ENCODE results near the gene SLC50A1. TPM values are rescaled to one million over a fixed set of nuclear protein-coding genes. Genes with fewer than 3 reads are reported as not detected.
"Not testable (repeated sequence)": the region's sequence is repeated elsewhere in the genome, so short reads cannot be mapped to it uniquely, and the experiment has no call there.

The SLC50A1 gene
- polyA plus RNA-seq, 1 experiment: 31.4 TPM

DNA sequence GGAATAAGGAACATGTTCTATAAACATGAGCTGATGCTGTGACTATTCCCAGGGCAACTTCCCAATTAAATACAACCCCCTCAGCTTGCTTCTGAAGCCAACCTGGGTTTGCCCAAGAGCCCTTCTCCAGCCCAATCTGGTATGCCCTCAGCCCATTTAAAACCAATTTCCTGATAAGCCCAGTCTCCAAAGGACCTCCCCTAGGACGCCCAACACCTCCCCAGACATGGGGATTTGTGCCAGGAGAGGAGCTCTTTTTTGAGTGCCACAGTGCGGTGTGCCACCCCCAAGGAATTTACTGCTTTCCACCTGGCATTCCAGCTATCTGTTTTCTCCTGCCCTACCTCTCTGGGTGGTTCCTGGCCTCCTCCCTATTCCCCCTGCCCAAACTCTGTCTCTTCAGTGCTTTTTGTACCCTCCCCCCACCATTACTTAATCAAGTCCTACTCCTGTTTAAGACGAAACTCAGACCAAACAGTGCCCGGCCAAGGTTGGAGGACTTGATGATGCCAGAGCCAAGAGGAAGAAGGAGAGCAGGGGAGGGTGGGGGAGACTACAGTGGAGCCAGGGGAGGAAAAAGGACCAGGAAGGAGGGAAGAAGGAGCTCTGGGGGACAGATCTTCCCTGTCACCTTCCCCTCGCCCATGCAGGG is 19.4 kb upstream of the SLC50A1 start:
- no peak overlapping the region for H3K4me3 ChIP-seq (ENCODE audit: low read depth, low read length)
- ChIA-PET POLR2A (no interaction called here), CTCF (interaction anchor here (0.9 to 4.2 kb wide), 4 partner anchors 25 to 57 kb away, joined by 5 to 17 read pairs (median 7); partner anchors contain the start of gene KRTCAP2)
- no peak for DNase-seq (ENCODE audit: low read depth, low spot score)
- H3K9me3 ChIP-seq (ENCODE audit: control insufficient read depth, insufficient read depth, low read length): no peaks in the 10 kb centered on the region
- no peak overlapping the region for H3K27ac ChIP-seq (ENCODE audit: low read depth, low read length)
- peaks cover 45% of the 10 kb centered on the region for H3K27me3 ChIP-seq (ENCODE audit: control insufficient read depth, insufficient read depth, low read length)
- TF ChIP-seq, protein P1, sequence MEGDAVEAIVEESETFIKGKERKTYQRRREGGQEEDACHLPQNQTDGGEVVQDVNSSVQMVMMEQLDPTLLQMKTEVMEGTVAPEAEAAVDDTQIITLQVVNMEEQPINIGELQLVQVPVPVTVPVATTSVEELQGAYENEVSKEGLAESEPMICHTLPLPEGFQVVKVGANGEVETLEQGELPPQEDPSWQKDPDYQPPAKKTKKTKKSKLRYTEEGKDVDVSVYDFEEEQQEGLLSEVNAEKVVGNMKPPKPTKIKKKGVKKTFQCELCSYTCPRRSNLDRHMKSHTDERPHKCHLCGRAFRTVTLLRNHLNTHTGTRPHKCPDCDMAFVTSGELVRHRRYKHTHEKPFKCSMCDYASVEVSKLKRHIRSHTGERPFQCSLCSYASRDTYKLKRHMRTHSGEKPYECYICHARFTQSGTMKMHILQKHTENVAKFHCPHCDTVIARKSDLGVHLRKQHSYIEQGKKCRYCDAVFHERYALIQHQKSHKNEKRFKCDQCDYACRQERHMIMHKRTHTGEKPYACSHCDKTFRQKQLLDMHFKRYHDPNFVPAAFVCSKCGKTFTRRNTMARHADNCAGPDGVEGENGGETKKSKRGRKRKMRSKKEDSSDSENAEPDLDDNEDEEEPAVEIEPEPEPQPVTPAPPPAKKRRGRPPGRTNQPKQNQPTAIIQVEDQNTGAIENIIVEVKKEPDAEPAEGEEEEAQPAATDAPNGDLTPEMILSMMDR (IDR thresholded peaks at IDR 0.05; ENCODE audit: low read depth, low read length): no peak

DNA sequence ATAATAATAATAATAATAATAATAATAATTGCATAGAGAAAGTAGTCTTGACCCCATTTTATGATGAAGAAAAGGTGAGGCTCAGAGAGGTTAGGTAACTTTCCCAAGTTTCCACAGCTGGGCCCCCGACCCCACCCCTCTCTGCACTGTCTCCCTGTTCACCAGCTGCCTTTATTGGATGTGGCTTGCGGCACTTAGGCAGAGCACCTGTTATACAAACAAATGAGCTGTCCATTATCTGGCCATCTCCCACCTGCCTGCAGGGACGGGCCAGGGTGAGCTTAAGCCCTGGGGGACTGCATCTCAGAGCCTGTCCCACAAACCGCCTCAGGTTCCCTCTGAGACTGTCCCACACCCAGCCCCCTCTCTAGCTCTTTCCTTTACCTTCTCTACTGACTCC is 18.0 kb upstream of the SLC50A1 start:
- Histone ChIP-seq H3K27me3 (ENCODE audit: control insufficient read depth, insufficient read depth, low read length) (peaks cover 40% of the 10 kb centered on the region), H3K9me3 (ENCODE audit: control insufficient read depth, insufficient read depth, low read length) (no peaks in the 10 kb centered on the region), H3K27ac (ENCODE audit: low read depth, low read length) (no peak overlapping the region), H3K4me3 (ENCODE audit: low read depth, low read length) (no peak overlapping the region)
- CTCF ChIA-PET: interaction anchor here (0.6 to 4.2 kb wide), 4 partner anchors 26 to 1319 kb away, joined by 3 to 17 read pairs (median 4); partner anchors contain the start of gene KRTCAP2
- TF ChIP-seq, protein P1 (IDR thresholded peaks at IDR 0.05; ENCODE audit: low read depth, low read length): no peak
- POLR2A ChIA-PET: no interaction called here
- DNase-seq (ENCODE audit: low read depth, low spot score): no peak

DNA sequence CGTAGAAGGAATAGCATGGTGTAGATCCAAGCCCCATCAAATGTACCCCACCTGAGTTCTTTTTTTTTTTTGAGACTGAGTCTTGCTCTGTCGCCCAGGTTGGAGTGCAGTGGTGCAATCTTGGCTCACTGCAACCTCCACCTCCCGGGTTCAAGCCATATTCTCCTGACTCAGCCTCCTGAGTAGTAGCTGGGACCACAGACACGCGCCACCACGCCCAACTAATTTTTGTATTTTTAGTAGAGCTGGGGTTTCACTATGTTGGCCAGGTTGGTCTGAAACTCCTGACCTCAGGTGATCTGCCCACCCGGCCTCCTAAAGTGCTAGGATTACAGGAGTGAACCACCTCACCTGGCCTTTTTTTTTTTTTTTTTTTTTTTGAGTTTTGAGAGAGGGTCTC is 17.6 kb upstream of the SLC50A1 start:
- H3K4me3 ChIP-seq (ENCODE audit: low read depth, low read length); DNase-seq (ENCODE audit: low read depth, low spot score); H3K27ac ChIP-seq (ENCODE audit: low read depth, low read length); H3K9me3 ChIP-seq (ENCODE audit: control insufficient read depth, insufficient read depth, low read length); POLR2A ChIA-PET: not testable (repeated sequence)
- CTCF ChIA-PET: interaction anchor here (0.6 to 4.2 kb wide), 3 partner anchors 25 to 76 kb away, joined by 3 to 17 read pairs (median 4); partner anchors contain the start of gene KRTCAP2
- peaks cover 40% of the 10 kb centered on the region for H3K27me3 ChIP-seq (ENCODE audit: control insufficient read depth, insufficient read depth, low read length)

DNA sequence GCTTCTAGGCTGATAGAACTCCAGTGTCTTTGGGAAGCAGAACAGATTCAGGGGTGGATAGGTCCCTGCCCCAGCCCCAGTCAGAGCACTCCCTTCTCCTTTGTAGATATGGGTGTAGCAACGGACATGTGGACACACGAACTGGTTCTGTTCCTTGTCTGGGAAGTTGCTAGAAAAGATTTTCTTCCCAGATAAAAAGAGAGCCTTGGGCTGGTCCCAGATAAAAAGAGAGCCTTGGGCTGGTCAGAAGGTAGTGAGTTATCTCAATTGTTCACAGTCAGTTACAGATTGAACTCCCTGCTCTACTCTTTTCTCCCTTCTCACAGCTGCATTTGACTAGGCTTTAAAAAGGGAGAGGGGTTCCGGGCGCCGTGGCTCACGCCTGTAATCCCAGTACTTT is 15.4 kb upstream of the SLC50A1 start:
- H3K9me3 ChIP-seq (ENCODE audit: control insufficient read depth, insufficient read depth, low read length): no peaks in the 10 kb centered on the region
- peaks cover 49% of the 10 kb centered on the region for H3K27me3 ChIP-seq (ENCODE audit: control insufficient read depth, insufficient read depth, low read length)
- H3K27ac ChIP-seq (ENCODE audit: low read depth, low read length): no peak overlapping the region
- ChIA-PET CTCF (interaction anchor here (1.0 to 2.4 kb wide), 2 partner anchors 29 to 53 kb away, joined by 3 to 10 read pairs; partner anchors contain the start of gene KRTCAP2), POLR2A (no interaction called here)
- no peak overlapping the region for H3K4me3 ChIP-seq (ENCODE audit: low read depth, low read length)
- DNase-seq (ENCODE audit: low read depth, low spot score): no peak
- TF ChIP-seq, protein P1 (IDR thresholded peaks at IDR 0.05; ENCODE audit: low read depth, low read length): no peak

DNA sequence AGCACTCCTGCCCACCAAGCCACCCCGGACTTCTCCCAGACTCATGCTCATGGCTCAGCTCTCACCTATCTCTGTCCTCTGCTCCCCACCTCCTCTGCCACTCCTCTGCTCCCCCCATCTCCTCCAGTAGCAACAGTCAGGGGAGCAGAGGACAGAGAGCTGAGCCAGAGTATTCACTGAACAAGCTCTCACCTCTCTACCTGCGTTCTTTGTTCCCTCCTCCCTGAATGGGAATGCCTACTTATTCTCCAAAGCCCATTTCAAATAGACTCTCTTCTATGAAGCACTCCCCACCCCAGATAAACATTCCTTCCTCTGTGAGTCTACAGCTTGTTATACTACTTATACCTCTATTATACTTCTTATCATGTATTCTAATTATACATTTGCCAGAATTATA is 14.4 kb upstream of the SLC50A1 start:
- Histone ChIP-seq H3K4me3 (ENCODE audit: low read depth, low read length) (no peak overlapping the region), H3K27ac (ENCODE audit: low read depth, low read length) (no peak overlapping the region), H3K9me3 (ENCODE audit: control insufficient read depth, insufficient read depth, low read length) (no peaks in the 10 kb centered on the region; the same call in 1 of the 2 replicates), H3K27me3 (ENCODE audit: control insufficient read depth, insufficient read depth, low read length) (peaks cover 52% of the 10 kb centered on the region)
- TF ChIP-seq, protein P1 (IDR thresholded peaks at IDR 0.05; ENCODE audit: low read depth, low read length): no peak
- ChIA-PET CTCF (interaction anchor here (0.7 to 2.4 kb wide), 2 partner anchors 30 to 36 kb away, joined by 3 to 10 read pairs; no protein-coding TSS in a partner anchor), POLR2A (no interaction called here)
- no peak for DNase-seq (ENCODE audit: low read depth, low spot score)

Measured in AG04450 (cell line).